Adrenal gland (tissue), 12 donors: Measurements from ENCODE around the gene E2F1. TPM values are rescaled to one million over a fixed set of nuclear protein-coding genes. Genes with fewer than 3 reads are reported as not detected.

ENCODE experiments used
- DNase-seq, 7 donors: peaks; one replicate each; pipeline ENCODE4 v3.0.0-alpha.2; 2019 to 2020
- H3K27ac ChIP-seq, 5 donors: fragments of 200-600 bp; sonication (generic) in 4 of 5; 1 replicate in 3 of 5; 2 replicates in 2 of 5; pipeline versions ENCODE4 v1.5.1 to v1.8.0; 2016 to 2020; ENCODE audit warnings: mild to moderate bottlenecking in 1 of 5
- H3K27me3 ChIP-seq: fragments of 200-600 bp; 2 replicates; pipeline ENCODE4 v1.8.0; 2021
- H3K36me3 ChIP-seq, 2 donors: fragments of 200-600 bp; replicated peaks in 1 of 2; 1 replicate in 1 of 2; 2 replicates in 1 of 2; pipeline versions ENCODE4 v1.5.1 to v1.8.0; 2018 to 2022
- H3K4me1 ChIP-seq, 2 donors: fragments of 200-600 bp; replicated peaks in 1 of 2; 1 replicate in 1 of 2; 2 replicates in 1 of 2; pipeline versions ENCODE4 v1.5.1 to v1.8.0; 2018 to 2021
- H3K4me3 ChIP-seq, 4 donors: fragments of 200-600 bp; sonication (generic) in 3 of 4; one replicate each; pipeline ENCODE4 v1.5.1; 2016 to 2018
- H3K9me3 ChIP-seq, 3 donors: fragments of 200-600 bp; sonication (generic) in 1 of 3; replicated peaks in 1 of 3; 1 replicate in 2 of 3; 2 replicates in 1 of 3; pipeline versions ENCODE4 v1.5.1 to v1.8.0; 2016 to 2021
- CTCF ChIP-seq, 6 experiments: fragments of 450-650 bp in 4 of 6; fragments of 200-600 bp in 2 of 6; sonication (generic) in 1 of 6; IDR thresholded peaks; 1 replicate in 5 of 6; 2 replicates in 1 of 6; pipeline versions ENCODE4 v1.5.1 to v1.8.0; 2016 to 2021; ENCODE audit warnings: antibody characterized with exemption in 6 of 6, mild to moderate bottlenecking in 2 of 6, moderate library complexity in 1 of 6
- POLR2A ChIP-seq, 2 donors: fragments of 450-650 bp; IDR thresholded peaks; one replicate each; pipeline ENCODE4 v1.6.1; 2017; ENCODE audit warnings: antibody characterized with exemption in 2 of 2, mild to moderate bottlenecking in 2 of 2, moderate library complexity in 1 of 2
- WGBS, 4 donors: extraction: QIAGEN DNeasy Blood & Tissue Kit in 2 of 4; methylation state at CpG; one replicate each; pipeline versions ENCODE4 v1.1.5 to v1.1.7; 2013 to 2017; 5-methylcytosine and 5-hydroxymethylcytosine counted together
- intact Hi-C, 2 donors: fragments of 100-400 bp; cut with DNase I; formaldehyde crosslinking; loops; one replicate each; pipeline versions ENCODE4 v1.14.1 to v1.15.0; 2022 to 2023
- polyA plus RNA-seq, 3 donors: library from polyadenylated mRNA; stranded (reverse); fragments of 200-250 nt in 2 of 3; fragments of 350-450 nt in 1 of 3; fragmentation: Illumina TruSeq in 1 of 3; extraction: RNeasy Lipid Tissue Mini Kit (QIAGEN cat#74804) in 1 of 3; gene quantifications; one replicate each; pipeline ENCODE4 v1.2.3, GENCODE V29; 2013 to 2014
- total RNA-seq, 9 donors: library from RNA; depleted of rRNA in 4 of 9; stranded (reverse); fragments of >200 nt in 4 of 9; fragments of 120-200 nt in 1 of 9; fragmentation: NEBNext Ultra II Directional in 1 of 9; extraction: Animal tissue kit (Norgen Biotek cat#: 25700) in 1 of 9; gene quantifications; one replicate each; pipeline versions ENCODE4 v1.1.0 to v1.2.4, GENCODE V29; 2013 to 2023
- donor health status: healthy with polysubstance abuse.
- donor health status: Bipolar disorder and iron deficiency.
- donor health status: DM: yes; HTN: yes; CAD: no.
- donor health status: DM: no; HTN: no; CAD: no.
- donor health status: DM: no; HTN: no; CAD: no.
- donor health status: DM: yes; HTN: yes; CAD: no.

E2F1 gene
- total and polyA plus RNA-seq, 12 donors, result 3.0 to 15.7 (median 5.7) TPM

- Histone ChIP-seq H3K27me3 (no peaks in the 10 kb centered on the region), H3K36me3 (peaks cover 0 to 34% of the 10 kb centered on the region in 2 donors), H3K4me3 (no peak overlapping the region), H3K27ac (no peak overlapping the region), H3K9me3 (no peaks in the 10 kb centered on the region), H3K4me1 (peaks cover 0 to 14% of the 10 kb centered on the region in 2 donors)
- WGBS, 4 donors, result 93 to 96% (median 93%) methylated on average over 9 to 17 of the region's 17 CpGs
- TF ChIP-seq CTCF (IDR thresholded peaks at IDR 0.05) (no peak), POLR2A (IDR thresholded peaks at IDR 0.05) (no peak)
- intact Hi-C loops, result no loop called here
- peak in 2 of 7 donors; percentile 13 to 26 for DNase-seq
Measured at GRCh38 chr20:33656783-33657703, 29.1 kb downstream of the E2F1 start.

- 90 to 96% (median 91%) methylated on average over 9 to 10 of the region's 10 CpGs for WGBS, 4 donors
- no peak overlapping the region for H3K4me3 ChIP-seq
- peak in 4 of 7 donors; percentile 17 to 53 (median 32) for DNase-seq
- no peak for TF ChIP-seq POLR2A (IDR thresholded peaks at IDR 0.05)
- TF ChIP-seq CTCF (IDR thresholded peaks at IDR 0.05), result no peak
- H3K36me3 ChIP-seq, result peaks cover 0 to 34% of the 10 kb centered on the region in 2 donors
- intact Hi-C loops, result no loop called here
- no peaks in the 10 kb centered on the region for H3K27me3 ChIP-seq
- no peak overlapping the region for H3K27ac ChIP-seq
- peaks cover 0 to 14% of the 10 kb centered on the region in 2 donors for H3K4me1 ChIP-seq
- no peaks in the 10 kb centered on the region for H3K9me3 ChIP-seq
Measured at GRCh38 chr20:33656010-33656782, 30.0 kb downstream of the E2F1 start.

- TF ChIP-seq POLR2A (IDR thresholded peaks at IDR 0.05) (no peak), CTCF (IDR thresholded peaks at IDR 0.05) (no peak)
- peak in 3 of 7 donors; percentile 24 to 54 (median 26) for DNase-seq
- Histone ChIP-seq H3K4me1 (peaks cover 0 to 14% of the 10 kb centered on the region in 2 donors), H3K4me3 (no peak overlapping the region), H3K36me3 (peaks cover 0 to 33% of the 10 kb centered on the region in 2 donors), H3K27me3 (no peaks in the 10 kb centered on the region), H3K9me3 (no peaks in the 10 kb centered on the region), H3K27ac (no peak overlapping the region)
- intact Hi-C loops, result no loop called here
- WGBS, 4 donors, result 53 to 70% (median 62%) methylated on average over 3 to 4 of the region's 4 CpGs
Measured at GRCh38 chr20:33655164-33655563, 31.0 kb downstream of the E2F1 start.

GRCh38 chr20:33654680-33655161 lies 31.5 kb downstream of the E2F1 start:
- no peak for TF ChIP-seq POLR2A (IDR thresholded peaks at IDR 0.05)
- TF ChIP-seq CTCF (IDR thresholded peaks at IDR 0.05), result no peak
- peak in 2 of 7 donors; percentile 35 to 54 for DNase-seq
- no peaks in the 10 kb centered on the region for H3K9me3 ChIP-seq
- H3K27ac ChIP-seq, result no peak overlapping the region
- intact Hi-C loops, result no loop called here
- H3K4me1 ChIP-seq, result peaks cover 0 to 14% of the 10 kb centered on the region in 2 donors
- no peak overlapping the region for H3K4me3 ChIP-seq
- H3K36me3 ChIP-seq, result peaks cover 0 to 29% of the 10 kb centered on the region in 2 donors
- H3K27me3 ChIP-seq, result no peaks in the 10 kb centered on the region
- 50 to 61% (median 56%) methylated on average over 13 to 14 of the region's 14 CpGs for WGBS, 4 donors
